ENCODE data around the gene GFAP. TPM values are rescaled to one million over a fixed set of nuclear protein-coding genes. Genes with fewer than 3 reads are reported as not detected.

Gene GFAP
- total RNA-seq, 2 experiments from 2014 or later = not detected

GRCh38 chr17:44920565-44920940 is 5.3 kb upstream of the GFAP start:
- Mint-ChIP-seq H3K27ac (no peak overlapping the region), H3K4me1 (ENCODE audit: low read depth) (peaks cover 4% of the 10 kb centered on the region), H3K36me3 (ENCODE audit: low read depth) (peaks cover under 1% of the 10 kb centered on the region), H3K9me3 (no peaks in the 10 kb centered on the region), H3K4me3 (no peak overlapping the region), H3K27me3 (peaks cover 12% of the 10 kb centered on the region)
- no peak for DNase-seq
- POLR2A ChIA-PET = interaction anchor here (0.8 to 3.8 kb wide), 7 partner anchors 17 to 228 kb away, joined by 3 to 21 read pairs (median 3); no protein-coding TSS in a partner anchor
- intact Hi-C loops (cut with micrococcal nuclease) = loop anchor here (5.0 kb wide), 1 partner anchor 102 kb away; no protein-coding TSS in a partner anchor
- no peak for ATAC-seq
- TF ChIP-seq, protein P1, sequence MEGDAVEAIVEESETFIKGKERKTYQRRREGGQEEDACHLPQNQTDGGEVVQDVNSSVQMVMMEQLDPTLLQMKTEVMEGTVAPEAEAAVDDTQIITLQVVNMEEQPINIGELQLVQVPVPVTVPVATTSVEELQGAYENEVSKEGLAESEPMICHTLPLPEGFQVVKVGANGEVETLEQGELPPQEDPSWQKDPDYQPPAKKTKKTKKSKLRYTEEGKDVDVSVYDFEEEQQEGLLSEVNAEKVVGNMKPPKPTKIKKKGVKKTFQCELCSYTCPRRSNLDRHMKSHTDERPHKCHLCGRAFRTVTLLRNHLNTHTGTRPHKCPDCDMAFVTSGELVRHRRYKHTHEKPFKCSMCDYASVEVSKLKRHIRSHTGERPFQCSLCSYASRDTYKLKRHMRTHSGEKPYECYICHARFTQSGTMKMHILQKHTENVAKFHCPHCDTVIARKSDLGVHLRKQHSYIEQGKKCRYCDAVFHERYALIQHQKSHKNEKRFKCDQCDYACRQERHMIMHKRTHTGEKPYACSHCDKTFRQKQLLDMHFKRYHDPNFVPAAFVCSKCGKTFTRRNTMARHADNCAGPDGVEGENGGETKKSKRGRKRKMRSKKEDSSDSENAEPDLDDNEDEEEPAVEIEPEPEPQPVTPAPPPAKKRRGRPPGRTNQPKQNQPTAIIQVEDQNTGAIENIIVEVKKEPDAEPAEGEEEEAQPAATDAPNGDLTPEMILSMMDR (IDR thresholded peaks at IDR 0.05) = no peak
- CTCF ChIA-PET = interaction anchor here (0.6 to 7.4 kb wide), 29 partner anchors 9 to 277 kb away, joined by 3 to 119 read pairs (median 4); partner anchors contain the start of genes ACBD4, EFTUD2 and PLCD3

GRCh38 chr17:44919885-44920564 is 4.7 kb upstream of the GFAP start:
- peaks cover 12% of the 10 kb centered on the region for H3K27me3 Mint-ChIP-seq
- ChIA-PET CTCF (interaction anchor here (0.6 to 7.4 kb wide), 28 partner anchors 9 to 277 kb away, joined by 3 to 119 read pairs (median 4); partner anchors contain the start of genes ACBD4, EFTUD2 and PLCD3), POLR2A (interaction anchor here (0.8 to 3.8 kb wide), 6 partner anchors 20 to 229 kb away, joined by 3 to 21 read pairs (median 3); no protein-coding TSS in a partner anchor)
- H3K4me1 Mint-ChIP-seq (ENCODE audit: low read depth) = peaks cover 4% of the 10 kb centered on the region
- ATAC-seq (peak; percentile 95), DNase-seq (peak; percentile 83)
- no peaks in the 10 kb centered on the region for H3K9me3 Mint-ChIP-seq
- H3K4me3 Mint-ChIP-seq = no peak overlapping the region
- intact Hi-C loops (cut with micrococcal nuclease) = loop anchor here (5.0 kb wide), 1 partner anchor 102 kb away; no protein-coding TSS in a partner anchor
- H3K36me3 Mint-ChIP-seq (ENCODE audit: low read depth) = no peaks in the 10 kb centered on the region
- no peak overlapping the region for H3K27ac Mint-ChIP-seq
- TF ChIP-seq, protein P1 (IDR thresholded peaks at IDR 0.05) = peak; percentile 27

GRCh38 chr17:44919411-44919810 is 4.1 kb upstream of the GFAP start:
- Mint-ChIP-seq H3K27ac (no peak overlapping the region), H3K36me3 (ENCODE audit: low read depth) (no peaks in the 10 kb centered on the region), H3K4me3 (no peak overlapping the region), H3K9me3 (no peaks in the 10 kb centered on the region), H3K4me1 (ENCODE audit: low read depth) (peaks cover 4% of the 10 kb centered on the region), H3K27me3 (peaks cover 12% of the 10 kb centered on the region)
- ChIA-PET CTCF (interaction anchor here (1.2 to 7.4 kb wide), 10 partner anchors 8 to 216 kb away, joined by 3 to 119 read pairs (median 8); partner anchors contain the start of gene ACBD4), POLR2A (interaction anchor here (0.9 to 3.8 kb wide), 4 partner anchors 19 to 101 kb away, joined by 3 to 21 read pairs (median 6); a partner anchor contains a TSS)
- TF ChIP-seq, protein P1 (IDR thresholded peaks at IDR 0.05) = no peak
- DNase-seq (no peak), ATAC-seq (no peak)
- intact Hi-C loops (cut with micrococcal nuclease) = no loop called here

DNA sequence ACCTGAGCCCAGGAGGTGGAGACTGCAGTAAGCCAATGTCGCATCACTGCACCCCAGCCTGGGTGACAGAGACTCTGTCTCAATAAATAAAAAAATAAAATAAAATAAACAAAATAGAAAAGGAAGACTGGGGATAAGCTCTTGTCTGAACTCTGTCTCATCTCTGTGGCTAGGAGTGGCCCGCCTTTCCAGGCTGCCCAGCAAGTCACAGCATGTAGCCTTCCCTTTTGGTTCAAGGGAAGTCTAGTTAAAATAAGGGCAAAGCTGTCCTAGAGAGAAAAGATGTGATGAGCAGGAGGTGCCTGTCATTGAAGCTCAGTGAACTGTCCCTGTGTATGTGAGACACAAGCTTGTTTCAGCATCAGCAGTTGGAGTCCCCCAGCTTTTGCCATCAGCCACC is 2.7 kb upstream of the GFAP start:
- no peaks in the 10 kb centered on the region for H3K9me3 Mint-ChIP-seq

More for the DNA sequence above, 2.7 kb upstream of the GFAP start:
- intact Hi-C loops (cut with micrococcal nuclease) = no loop called here
- H3K4me1 Mint-ChIP-seq (ENCODE audit: low read depth) = peaks cover 4% of the 10 kb centered on the region
- no peak overlapping the region for H3K4me3 Mint-ChIP-seq
- ChIA-PET CTCF (interaction anchor here (1.5 to 7.4 kb wide), 2 partner anchors 39 to 105 kb away, joined by 4 to 119 read pairs; no protein-coding TSS in a partner anchor), POLR2A (interaction anchor here (2.1 kb wide), 1 partner anchor 17 kb away, joined by 6 read pairs; a partner anchor contains a TSS)
- no peak for DNase-seq
- H3K27me3 Mint-ChIP-seq = peaks cover 17% of the 10 kb centered on the region
- H3K36me3 Mint-ChIP-seq (ENCODE audit: low read depth) = no peaks in the 10 kb centered on the region
- TF ChIP-seq, protein P1 (IDR thresholded peaks at IDR 0.05) = no peak
- H3K27ac Mint-ChIP-seq = no peak overlapping the region
- ATAC-seq = no peak
